Progenitor cell of endocrine pancreas (in vitro differentiated cells): Measurements from ENCODE around the gene SERINC4. TPM values are rescaled to one million over a fixed set of nuclear protein-coding genes. Genes with fewer than 3 reads are reported as not detected.

Source experiments
- DNase-seq: peaks from one replicate; pipeline ENCODE4 v3.0.0; 2021; ENCODE audit warnings: low spot score; ENCODE audit not compliant: unreplicated experiment
- H3K27ac Mint-ChIP-seq: 2 replicates; pipeline ENCODE4 v1.8.0; 2021; ENCODE audit warnings: mild to moderate bottlenecking, moderate library complexity, mixed read lengths
- H3K27me3 Mint-ChIP-seq: 2 replicates; pipeline ENCODE4 v1.8.0; 2021; ENCODE audit warnings: mixed read lengths
- H3K36me3 Mint-ChIP-seq: 2 replicates; pipeline ENCODE4 v1.8.0; 2022; ENCODE audit warnings: mixed read lengths; ENCODE audit not compliant: insufficient read depth
- H3K4me1 Mint-ChIP-seq: 2 replicates; pipeline ENCODE4 v1.8.0; 2021; ENCODE audit warnings: low read depth, mixed read lengths
- H3K4me3 Mint-ChIP-seq: 2 replicates; pipeline ENCODE4 v1.8.0; 2021; ENCODE audit warnings: low read depth, mild to moderate bottlenecking, moderate library complexity, mixed read lengths
- H3K9me3 Mint-ChIP-seq: 2 replicates; pipeline ENCODE4 v1.8.0; 2021; ENCODE audit warnings: low read depth, mixed read lengths
- CTCF ChIP-seq: fragments of 200-600 bp; sonication (generic); IDR thresholded peaks from one replicate; pipeline ENCODE4 v1.5.0; 2021; ENCODE audit warnings: antibody characterized with exemption, mild to moderate bottlenecking; ENCODE audit not compliant: unreplicated experiment
- total RNA-seq: library from RNA; stranded (reverse); gene quantifications from 2 replicates; pipeline ENCODE4 v1.2.1, GENCODE V29; 2021

Gene SERINC4
- total RNA-seq, 1 donor from 2014 or later, result 0.36 TPM

- no peak for DNase-seq
- H3K27me3 Mint-ChIP-seq, result no peaks in the 10 kb centered on the region
- no peaks in the 10 kb centered on the region for H3K9me3 Mint-ChIP-seq
- H3K4me3 Mint-ChIP-seq, result peak overlapping the region; percentile 96
- peaks cover 21% of the 10 kb centered on the region for H3K4me1 Mint-ChIP-seq
- no peak for TF ChIP-seq CTCF
- H3K36me3 Mint-ChIP-seq, result peaks cover 10% of the 10 kb centered on the region
- H3K27ac Mint-ChIP-seq, result peak overlapping the region; percentile 100
These were observed 7.1 kb downstream of the SERINC4 start for GRCh38 chr15:43792761-43793476.

- TF ChIP-seq CTCF, result no peak
- H3K27me3 Mint-ChIP-seq, result no peaks in the 10 kb centered on the region
- peak; percentile 100 for DNase-seq
- peaks cover 21% of the 10 kb centered on the region for H3K4me1 Mint-ChIP-seq
- peaks cover 10% of the 10 kb centered on the region for H3K36me3 Mint-ChIP-seq
- H3K27ac Mint-ChIP-seq, result peak within 1 kb of the TSS; percentile 100
- no peaks in the 10 kb centered on the region for H3K9me3 Mint-ChIP-seq
- H3K4me3 Mint-ChIP-seq, result peak within 1 kb of the TSS; percentile 96
These were observed 7.8 kb downstream of the SERINC4 start, which contains the start of gene SERF2 for GRCh38 chr15:43791993-43792760. TSS of gene SERF2 (plus strand) at chr15:43792320. CDS start at chr15:43792377, 57 bp downstream.

GRCh38 chr15:43789409-43789808, 10.6 kb downstream of the SERINC4 start:
- DNase-seq, result no peak
- Mint-ChIP-seq H3K27ac (peak overlapping the region; percentile 63), H3K9me3 (no peaks in the 10 kb centered on the region), H3K27me3 (no peaks in the 10 kb centered on the region), H3K4me1 (peaks cover 16% of the 10 kb centered on the region), H3K36me3 (peaks cover 4% of the 10 kb centered on the region), H3K4me3 (no peak overlapping the region)
- no peak for TF ChIP-seq CTCF

GRCh38 chr15:43779016-43779415, 21.0 kb downstream of the SERINC4 start:
- no peak overlapping the region for H3K27ac Mint-ChIP-seq
- TF ChIP-seq CTCF, result no peak
- peaks cover 12% of the 10 kb centered on the region for H3K27me3 Mint-ChIP-seq
- no peaks in the 10 kb centered on the region for H3K9me3 Mint-ChIP-seq
- no peak for DNase-seq
- peaks cover 2% of the 10 kb centered on the region for H3K36me3 Mint-ChIP-seq
- H3K4me3 Mint-ChIP-seq, result no peak overlapping the region
- H3K4me1 Mint-ChIP-seq, result peaks cover 2% of the 10 kb centered on the region

GRCh38 chr15:43777267-43777914, 22.6 kb downstream of the SERINC4 start:
- TF ChIP-seq CTCF, result peak; percentile 71
- Mint-ChIP-seq H3K27ac (peak overlapping the region; percentile 79), H3K27me3 (peaks cover 11% of the 10 kb centered on the region), H3K9me3 (no peaks in the 10 kb centered on the region), H3K36me3 (peaks cover 5% of the 10 kb centered on the region), H3K4me1 (peaks cover 2% of the 10 kb centered on the region), H3K4me3 (peak overlapping the region; percentile 77)
- peak; percentile 38 for DNase-seq
